Activated B cell treated with CpG ODN at 0.5 μM for 24 hours (primary cell): ENCODE measurements around the gene LMLN. TPM values are rescaled to one million over a fixed set of nuclear protein-coding genes. Genes with fewer than 3 reads are reported as not detected.
"Not testable (repeated sequence)": the region's sequence is repeated elsewhere in the genome, so short reads cannot be mapped to it uniquely, and the experiment has no call there.

ENCODE experiments used
- ATAC-seq: fragments of 200-7000 bp; cut with Tn5 transposase; one replicate; pipeline ENCODE4 v1.10.0; 2021; ENCODE audit warnings: low read depth, mild to moderate bottlenecking, moderate library complexity
- CTCF ChIA-PET: fragments of 350-600 bp; sonication (Branson Sonifier 250); formaldehyde crosslinking; loops from one replicate; lab custom pipeline; 2021; ENCODE audit warnings: antibody characterized with exemption; lab: Charles Lee
- POLR2A ChIA-PET: fragments of 350-600 bp; sonication (Branson Sonifier 250); formaldehyde crosslinking; loops from one replicate; lab custom pipeline; 2021; ENCODE audit warnings: antibody characterized with exemption; lab: Charles Lee
- DNase-seq: peaks from one replicate; pipeline ENCODE4 v3.0.0; 2022
- H3K27ac Mint-ChIP-seq: one replicate; pipeline ENCODE4 v1.8.0; 2020; ENCODE audit warnings: mixed read lengths
- H3K27me3 Mint-ChIP-seq: one replicate; pipeline ENCODE4 v1.8.0; 2021; ENCODE audit warnings: mixed read lengths
- H3K36me3 Mint-ChIP-seq: one replicate; pipeline ENCODE4 v1.8.0; 2021; ENCODE audit warnings: low read depth, mixed read lengths
- H3K4me1 Mint-ChIP-seq: one replicate; pipeline ENCODE4 v1.8.0; 2021; ENCODE audit warnings: mixed read lengths
- H3K4me3 Mint-ChIP-seq: one replicate; pipeline ENCODE4 v1.8.0; 2020; ENCODE audit warnings: mild to moderate bottlenecking, mixed read lengths
- H3K9me3 Mint-ChIP-seq: one replicate; pipeline ENCODE4 v1.8.0; 2020; ENCODE audit warnings: mixed read lengths
- intact Hi-C: fragments of 100-400 bp; cut with micrococcal nuclease; formaldehyde crosslinking; loops from one replicate; pipeline ENCODE4 v1.15.1; 2024
- total RNA-seq: library from RNA; stranded (reverse); gene quantifications from 2 replicates; pipeline ENCODE4 v1.2.3, GENCODE V29; 2022
- TF ChIP-seq, protein P1 (sequence below): fragments of 200-600 bp; IDR thresholded peaks from one replicate; pipeline ENCODE4 v1.8.0; 2022; ENCODE audit warnings: antibody characterized with exemption, mild to moderate bottlenecking

The LMLN gene
- total RNA-seq, 1 donor from 2014 or later: 4.1 TPM

DNA sequence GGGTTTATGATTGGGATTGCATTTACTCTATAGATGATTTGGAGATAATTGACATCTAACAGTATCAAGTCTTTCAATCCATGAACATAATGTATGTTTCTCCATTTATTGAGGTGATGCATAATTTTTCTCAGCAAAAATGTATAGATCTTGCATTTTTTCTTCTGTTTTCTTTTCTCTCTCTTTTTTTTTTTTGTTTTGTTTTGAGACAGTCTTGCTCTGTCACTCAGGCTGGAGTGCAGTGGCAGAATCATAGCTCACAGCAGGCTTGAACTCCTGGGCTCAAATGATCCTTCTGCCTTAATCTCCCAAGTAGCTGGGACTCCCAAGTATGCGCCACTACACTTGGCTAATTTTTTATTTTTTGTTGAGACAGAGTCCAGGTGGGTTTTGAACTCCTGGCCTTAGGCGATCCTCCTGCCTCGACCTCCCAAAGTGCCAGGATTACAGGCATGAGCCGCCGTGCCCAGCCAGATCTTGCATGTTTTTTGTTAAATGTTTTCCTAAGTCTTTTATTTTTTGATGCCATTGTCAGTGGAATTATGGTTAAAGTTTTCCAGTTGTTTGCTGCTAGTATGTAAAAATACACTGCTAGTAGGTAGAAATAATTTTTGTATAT, 3.1 kb downstream of the LMLN start:
- TF ChIP-seq, protein P1, sequence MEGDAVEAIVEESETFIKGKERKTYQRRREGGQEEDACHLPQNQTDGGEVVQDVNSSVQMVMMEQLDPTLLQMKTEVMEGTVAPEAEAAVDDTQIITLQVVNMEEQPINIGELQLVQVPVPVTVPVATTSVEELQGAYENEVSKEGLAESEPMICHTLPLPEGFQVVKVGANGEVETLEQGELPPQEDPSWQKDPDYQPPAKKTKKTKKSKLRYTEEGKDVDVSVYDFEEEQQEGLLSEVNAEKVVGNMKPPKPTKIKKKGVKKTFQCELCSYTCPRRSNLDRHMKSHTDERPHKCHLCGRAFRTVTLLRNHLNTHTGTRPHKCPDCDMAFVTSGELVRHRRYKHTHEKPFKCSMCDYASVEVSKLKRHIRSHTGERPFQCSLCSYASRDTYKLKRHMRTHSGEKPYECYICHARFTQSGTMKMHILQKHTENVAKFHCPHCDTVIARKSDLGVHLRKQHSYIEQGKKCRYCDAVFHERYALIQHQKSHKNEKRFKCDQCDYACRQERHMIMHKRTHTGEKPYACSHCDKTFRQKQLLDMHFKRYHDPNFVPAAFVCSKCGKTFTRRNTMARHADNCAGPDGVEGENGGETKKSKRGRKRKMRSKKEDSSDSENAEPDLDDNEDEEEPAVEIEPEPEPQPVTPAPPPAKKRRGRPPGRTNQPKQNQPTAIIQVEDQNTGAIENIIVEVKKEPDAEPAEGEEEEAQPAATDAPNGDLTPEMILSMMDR: no peak
- no peak for ATAC-seq
- POLR2A ChIA-PET: interaction anchor here (1.3 kb wide), 1 partner anchor 13 kb away, joined by 4 read pairs; the partner anchor contains the start of gene RPL35A
- peaks cover 11% of the 10 kb centered on the region for H3K36me3 Mint-ChIP-seq
- no peak overlapping the region for H3K4me3 Mint-ChIP-seq
- intact Hi-C loops: loop anchor here (5.0 kb wide), 1 partner anchor 109 kb away; no protein-coding TSS in a partner anchor
- CTCF ChIA-PET: no interaction called here
- no peak overlapping the region for H3K27ac Mint-ChIP-seq
- peaks cover 1% of the 10 kb centered on the region for H3K27me3 Mint-ChIP-seq
- H3K4me1 Mint-ChIP-seq: peaks cover 30% of the 10 kb centered on the region
- DNase-seq: no peak
- peaks cover 5% of the 10 kb centered on the region for H3K9me3 Mint-ChIP-seq

DNA sequence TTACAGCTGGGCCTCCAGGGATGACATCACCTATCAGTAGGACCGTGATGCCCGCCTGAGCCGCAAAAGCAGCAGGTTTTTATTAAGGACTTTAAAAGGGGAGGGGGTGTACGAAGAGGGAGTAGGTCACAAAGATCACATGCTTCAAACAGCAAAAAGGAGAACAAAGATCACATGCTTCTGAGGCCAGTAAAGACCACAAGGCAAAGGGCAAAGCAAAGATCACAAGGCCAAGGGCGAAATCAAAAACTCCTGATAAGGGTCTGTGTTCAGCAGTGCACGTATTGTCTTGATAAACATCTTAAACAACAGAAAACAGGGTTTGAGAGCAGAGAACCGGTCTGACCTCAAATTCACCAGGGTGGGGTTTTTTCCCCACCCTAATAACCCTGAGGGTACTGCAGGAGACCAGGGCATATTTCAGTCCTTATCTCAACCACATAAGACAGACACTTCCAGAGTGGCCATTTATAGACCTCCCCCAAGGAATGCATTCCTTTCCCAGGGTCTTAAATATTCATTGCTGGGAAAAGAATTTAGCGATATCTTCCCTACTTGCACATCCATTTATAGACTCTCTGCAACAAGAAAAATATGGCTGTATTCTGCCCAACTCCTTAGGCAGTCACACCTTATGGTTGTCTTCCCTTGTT, 7.4 kb downstream of the LMLN start:
- H3K4me1 Mint-ChIP-seq, intact Hi-C loops, DNase-seq, POLR2A ChIA-PET, H3K27ac Mint-ChIP-seq, ATAC-seq, H3K36me3 Mint-ChIP-seq, H3K27me3 Mint-ChIP-seq, CTCF ChIA-PET, H3K4me3 Mint-ChIP-seq: not testable (repeated sequence)
- peaks cover 10% of the 10 kb centered on the region for H3K9me3 Mint-ChIP-seq

DNA sequence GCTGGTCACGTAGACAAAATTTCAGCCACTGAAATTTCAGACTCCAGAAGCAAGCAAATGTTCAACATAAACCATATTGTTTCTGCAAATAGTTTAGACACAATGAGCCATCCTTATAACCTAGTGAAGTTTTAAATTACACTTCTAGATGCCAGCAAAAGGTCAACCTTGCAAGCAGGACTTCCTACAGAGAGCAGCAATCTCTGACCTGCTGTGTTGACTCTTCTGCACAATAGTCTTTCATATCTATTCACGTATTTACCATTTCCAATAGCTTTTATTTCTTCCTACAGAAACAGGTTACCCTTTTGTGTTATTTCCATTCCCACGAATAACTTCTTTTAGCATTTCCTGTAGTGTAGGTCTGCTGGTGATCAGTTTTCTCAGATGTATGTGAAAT, 10.6 kb downstream of the LMLN start:
- intact Hi-C loops: no loop called here
- H3K27me3 Mint-ChIP-seq: peaks cover 1% of the 10 kb centered on the region
- H3K4me1 Mint-ChIP-seq: no peaks in the 10 kb centered on the region
- no peak overlapping the region for H3K27ac Mint-ChIP-seq
- TF ChIP-seq, protein P1: no peak
- H3K9me3 Mint-ChIP-seq: peaks cover 14% of the 10 kb centered on the region
- DNase-seq (no peak), ATAC-seq (no peak)
- CTCF ChIA-PET: no interaction called here
- POLR2A ChIA-PET: no interaction called here
- peaks cover 6% of the 10 kb centered on the region for H3K36me3 Mint-ChIP-seq
- H3K4me3 Mint-ChIP-seq: no peak overlapping the region

DNA sequence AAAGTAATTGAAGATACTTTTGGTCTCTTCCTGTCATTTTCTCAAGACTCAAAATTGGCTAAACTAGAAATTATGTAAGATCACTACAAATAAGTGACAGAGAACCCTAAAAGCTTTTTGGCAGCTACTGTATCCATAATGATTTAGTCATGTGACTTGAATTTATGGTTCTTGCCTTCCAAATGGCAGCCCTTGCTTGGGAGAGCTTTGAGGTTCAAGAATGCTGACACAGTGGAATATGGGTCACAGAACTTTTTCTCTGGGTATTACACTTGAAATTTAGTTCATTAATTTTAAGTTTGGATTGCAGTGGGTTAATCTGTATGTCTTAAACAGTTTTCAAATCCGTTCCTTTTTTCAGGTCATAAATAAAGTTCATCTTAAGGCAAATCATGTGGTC, 14.0 kb downstream of the LMLN start:
- no peak overlapping the region for H3K4me3 Mint-ChIP-seq

DNA sequence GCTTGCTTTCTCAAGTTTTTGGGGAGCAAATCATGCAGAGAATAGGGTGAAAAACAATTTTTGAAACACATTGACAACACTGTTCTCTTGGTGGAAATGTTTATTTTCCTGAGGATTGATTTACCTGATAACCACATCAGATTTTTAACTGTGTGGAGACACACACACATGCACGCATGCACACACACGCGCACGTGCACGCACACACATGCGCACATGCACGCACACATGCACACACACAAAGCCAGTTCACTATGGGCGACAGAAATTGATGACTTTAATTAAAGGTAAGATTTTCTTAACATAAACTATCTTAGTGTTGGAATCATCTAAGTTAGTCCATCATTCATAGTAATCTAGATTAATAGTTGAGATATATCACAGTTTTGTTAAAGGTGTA, 15.3 kb downstream of the LMLN start:
- ChIA-PET POLR2A (no interaction called here), CTCF (no interaction called here)
- Mint-ChIP-seq H3K4me1 (no peaks in the 10 kb centered on the region), H3K27ac (no peak overlapping the region), H3K27me3 (peaks cover 1% of the 10 kb centered on the region), H3K36me3 (peaks cover 12% of the 10 kb centered on the region), H3K9me3 (peaks cover 7% of the 10 kb centered on the region), H3K4me3 (no peak overlapping the region)
- intact Hi-C loops: no loop called here
- ATAC-seq (no peak), DNase-seq (no peak)
- TF ChIP-seq, protein P1: no peak

More for the DNA sequence above, 14.0 kb downstream of the LMLN start:
- CTCF ChIA-PET: no interaction called here
- Mint-ChIP-seq H3K27me3 (peaks cover 1% of the 10 kb centered on the region), H3K27ac (no peak overlapping the region), H3K9me3 (peaks cover 7% of the 10 kb centered on the region), H3K4me1 (no peaks in the 10 kb centered on the region), H3K36me3 (peaks cover 12% of the 10 kb centered on the region)
- POLR2A ChIA-PET: no interaction called here
- intact Hi-C loops: no loop called here
- DNase-seq (no peak), ATAC-seq (no peak)
- TF ChIP-seq, protein P1: no peak
